NCI-H526 (cell line): ENCODE data around the gene MAN1C1.
"Not testable (repeated sequence)": the region's sequence is repeated elsewhere in the genome, so short reads cannot be mapped to it uniquely, and the experiment has no call there.

ENCODE experiments used
- DNase-seq, 2 experiments: peaks; one replicate each; lab custom pipeline; 2025; lab: John Stamatoyannopoulos, UW

Gene MAN1C1

DNA sequence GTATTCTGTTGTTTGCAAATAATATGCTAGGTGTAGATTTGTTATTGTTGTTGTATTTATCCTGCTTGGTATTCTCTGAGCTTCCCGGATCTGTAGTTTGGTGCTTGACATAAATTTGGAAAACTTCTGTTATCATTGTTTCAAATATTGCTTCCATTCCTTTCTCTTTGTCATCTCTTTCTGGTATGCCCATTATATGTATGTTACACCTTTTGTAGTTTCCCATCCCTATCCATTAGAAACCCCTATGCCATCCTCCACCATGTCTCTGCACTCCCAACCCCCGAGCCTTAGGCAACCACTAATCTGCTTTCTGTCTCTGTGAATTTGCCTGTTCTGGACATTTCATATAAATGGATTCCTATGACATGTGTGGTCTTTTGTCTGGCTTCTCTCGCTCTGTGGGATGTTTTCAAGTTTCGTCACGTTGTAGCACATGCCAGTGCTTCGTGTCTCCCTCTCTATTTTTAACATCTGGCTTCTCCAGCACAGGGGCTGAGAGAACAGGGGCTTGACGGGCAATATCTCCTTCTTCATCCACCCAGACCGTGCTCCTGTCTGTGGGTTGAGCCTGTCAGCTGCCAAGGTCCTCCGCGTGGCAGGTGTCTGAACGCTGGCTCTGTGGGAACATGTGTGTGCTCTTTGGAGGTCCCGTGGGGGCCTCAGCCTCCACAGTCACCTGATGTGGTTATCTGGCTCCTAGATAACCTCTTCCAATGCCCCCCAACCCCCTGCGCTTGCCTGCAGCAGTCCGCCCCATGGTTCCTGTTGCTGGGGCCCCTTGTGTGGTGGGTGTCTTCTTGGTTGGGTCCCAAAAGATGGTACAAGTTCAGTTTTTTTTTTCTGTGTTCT, 32.8 kb upstream of the MAN1C1 start:
- no peak for DNase-seq

DNA sequence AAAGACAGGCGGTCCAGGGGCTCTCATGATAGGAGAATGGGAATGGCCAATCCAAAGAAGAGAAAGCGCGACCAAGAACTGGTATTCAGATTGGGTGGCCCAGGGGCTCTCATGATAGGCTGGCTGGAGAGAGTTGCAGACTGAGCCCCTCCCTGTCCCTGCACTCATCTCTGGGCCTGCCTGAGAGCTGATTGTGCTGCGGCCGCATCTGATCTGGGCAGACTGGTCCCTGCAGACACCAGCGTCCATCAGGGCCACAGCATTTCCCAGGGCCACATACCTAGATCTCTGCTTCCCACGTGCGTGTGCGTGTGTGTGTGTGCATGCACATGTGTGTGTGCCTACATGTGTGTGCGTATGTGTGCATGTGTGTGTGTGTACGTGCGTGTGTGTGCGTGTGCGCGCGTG, 30.4 kb upstream of the MAN1C1 start:
- DNase-seq = no peak

DNA sequence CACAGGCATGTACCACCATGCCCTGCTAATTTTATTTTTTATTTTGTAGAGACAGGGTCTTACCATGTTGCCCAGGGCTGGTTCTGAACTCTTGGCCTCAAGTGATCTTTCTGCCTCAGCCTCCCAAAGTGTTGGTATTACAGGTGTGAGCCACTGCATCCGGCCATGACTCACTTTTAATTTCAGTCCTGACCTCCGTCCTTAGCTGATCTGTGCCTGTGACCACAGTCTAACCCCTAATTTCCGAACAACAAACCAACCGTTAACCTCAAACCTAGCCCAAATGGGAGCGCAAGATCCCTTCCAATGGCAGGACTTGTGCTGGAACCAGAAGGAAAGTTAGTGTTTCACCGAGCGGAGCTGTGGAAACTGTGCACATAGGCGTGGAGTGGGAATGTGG, 29.3 kb upstream of the MAN1C1 start:
- DNase-seq = no peak

- DNase-seq = not testable (repeated sequence)
Observed at GRCh38 chr1:25588224-25588623, 28.4 kb upstream of the MAN1C1 start.

DNA sequence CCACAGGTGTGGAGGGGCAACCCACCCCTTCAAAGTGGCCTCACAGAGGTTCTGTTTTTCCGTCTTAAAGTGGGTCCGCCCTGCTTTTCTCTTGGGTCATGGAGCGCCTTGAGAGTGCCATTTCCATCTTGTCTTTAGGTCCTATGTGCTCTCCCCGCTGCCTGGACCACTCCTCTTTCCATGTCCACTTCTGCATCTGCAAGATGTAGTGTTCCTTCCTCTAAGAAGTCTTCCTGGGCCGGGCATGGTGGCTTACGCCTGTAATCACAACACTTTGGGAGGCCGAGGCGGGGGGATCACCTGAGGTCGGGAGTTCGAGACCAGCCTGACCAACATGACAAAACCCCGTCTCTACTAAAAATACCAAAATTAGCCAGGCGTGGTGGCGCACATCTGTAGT, 27.8 kb upstream of the MAN1C1 start:
- DNase-seq = not testable (repeated sequence)

DNA sequence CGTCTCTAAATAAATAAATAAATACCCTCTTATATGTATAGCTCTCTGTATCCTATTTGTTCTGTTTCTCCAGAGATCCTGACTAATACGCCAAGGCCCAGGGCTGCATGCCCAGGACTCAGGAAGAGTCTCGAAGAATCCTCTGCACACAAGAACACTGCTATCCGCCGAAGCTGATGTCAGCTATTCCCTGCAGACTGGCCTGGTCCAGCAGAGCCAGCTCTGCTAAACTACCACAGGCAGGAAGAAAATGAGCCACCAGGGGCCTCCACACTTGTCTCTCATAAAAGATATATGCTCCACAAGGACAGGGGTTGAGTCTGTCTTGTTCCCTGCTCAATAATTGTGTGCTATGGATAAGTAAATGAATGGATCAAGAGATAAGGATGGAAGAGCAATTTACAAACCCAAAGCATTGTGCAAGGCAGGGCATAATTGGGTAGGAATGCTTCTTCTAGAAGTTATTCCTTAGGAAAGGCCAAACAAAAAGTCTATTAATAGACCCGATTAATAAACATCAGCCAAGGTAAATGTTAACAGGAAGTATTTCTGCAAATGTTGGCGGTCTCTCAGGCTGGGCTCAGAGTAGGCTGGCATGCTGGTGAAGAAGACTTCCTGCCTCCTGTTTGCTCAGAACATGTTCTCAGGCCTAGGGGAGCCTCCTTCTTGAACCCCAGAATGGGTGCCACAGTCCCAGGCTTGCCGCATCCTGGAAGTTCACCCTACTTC, 26.3 kb upstream of the MAN1C1 start:
- peak in 1 of 2 experiments; percentile 30 for DNase-seq

- no peak for DNase-seq
Observed at GRCh38 chr1:25593861-25594260, 22.7 kb upstream of the MAN1C1 start.

DNA sequence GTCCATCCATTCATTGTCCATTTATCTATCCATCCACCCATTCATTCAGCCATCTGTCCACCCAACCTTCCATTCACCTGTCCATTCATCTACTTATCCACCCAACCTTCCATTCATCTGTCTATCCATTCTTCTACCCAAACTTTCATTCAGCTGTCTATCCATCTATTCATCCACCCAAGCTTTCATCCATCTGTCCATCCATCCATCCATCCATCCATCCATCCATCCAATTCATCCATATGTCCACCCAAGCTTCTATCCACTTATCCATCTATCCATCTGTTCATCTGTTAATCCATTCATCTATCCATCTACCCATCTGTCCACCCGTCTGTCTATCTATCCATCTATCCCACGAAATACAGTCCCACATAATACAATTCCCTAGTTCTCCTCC, 21.6 kb upstream of the MAN1C1 start:
- no peak for DNase-seq

GRCh38 chr1:25596641-25597040, 19.9 kb upstream of the MAN1C1 start:
- not testable (repeated sequence) for DNase-seq

GRCh38 chr1:25598879-25599278, 17.7 kb upstream of the MAN1C1 start:
- DNase-seq = no peak

DNA sequence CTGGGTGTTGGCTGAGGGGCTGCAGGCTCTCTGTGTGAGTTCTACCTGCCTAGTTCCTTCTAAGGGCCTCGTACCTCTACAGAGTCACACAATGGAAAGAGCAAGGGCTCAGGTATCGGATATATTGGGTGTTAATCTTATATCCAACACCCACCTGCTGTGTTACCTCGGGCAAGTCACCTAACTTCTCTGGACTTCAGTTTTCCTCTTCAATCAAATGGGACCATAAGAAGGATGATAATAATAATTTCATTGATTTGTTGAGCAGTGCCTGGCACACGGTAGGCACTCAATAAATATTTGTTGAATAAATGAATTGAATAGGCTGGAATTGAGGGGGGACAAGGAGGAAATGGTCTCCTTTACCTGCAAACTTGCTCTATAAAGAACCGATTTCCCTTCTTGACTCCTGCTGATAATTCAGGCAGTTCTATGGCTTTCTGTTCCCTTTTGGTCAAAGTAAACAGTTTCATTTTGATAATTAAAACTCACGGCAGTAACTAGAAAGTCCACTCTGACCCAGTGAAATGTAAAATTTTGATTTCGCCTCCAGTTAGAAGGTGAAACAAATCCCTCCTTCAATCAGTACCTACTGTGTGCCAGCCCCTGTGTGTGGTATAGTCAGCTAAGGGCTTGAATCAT, 16.5 kb upstream of the MAN1C1 start:
- no peak for DNase-seq

DNA sequence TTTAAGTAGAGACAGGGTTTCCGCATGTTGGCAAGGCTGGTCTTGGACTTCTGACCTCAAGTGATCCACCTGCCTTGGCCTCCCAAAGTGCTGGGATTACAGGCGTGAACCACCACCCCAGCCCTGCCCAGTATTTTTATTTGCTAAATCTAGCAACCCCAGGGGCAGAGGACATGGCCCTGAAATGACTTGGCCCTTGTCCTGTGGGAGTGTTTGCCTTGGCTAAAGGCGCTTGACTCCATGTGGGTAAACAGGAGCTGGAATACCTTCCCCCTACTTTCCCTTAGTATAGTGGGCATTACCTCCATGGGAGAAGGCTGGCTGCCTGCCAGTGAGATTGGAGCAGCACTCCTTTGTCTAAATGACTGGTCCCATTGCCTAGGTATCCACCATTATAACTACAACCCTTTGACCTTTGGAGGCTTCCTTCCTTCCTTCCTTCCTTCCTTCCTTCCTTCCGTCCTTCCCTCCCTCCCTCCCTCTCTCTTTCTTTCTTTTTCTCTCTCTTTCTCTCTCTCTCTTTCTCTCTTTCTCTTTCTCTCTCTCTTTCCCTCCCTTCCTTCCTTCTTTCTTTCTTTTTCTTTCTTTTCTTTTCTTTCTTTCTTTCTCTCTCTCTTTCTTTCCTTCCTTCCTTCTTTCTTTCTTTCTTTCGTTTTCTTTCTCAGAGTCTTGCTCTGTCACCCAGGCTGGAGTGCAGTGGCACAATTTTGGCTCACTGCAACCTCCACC, 15.5 kb upstream of the MAN1C1 start:
- DNase-seq = not testable (repeated sequence)

DNA sequence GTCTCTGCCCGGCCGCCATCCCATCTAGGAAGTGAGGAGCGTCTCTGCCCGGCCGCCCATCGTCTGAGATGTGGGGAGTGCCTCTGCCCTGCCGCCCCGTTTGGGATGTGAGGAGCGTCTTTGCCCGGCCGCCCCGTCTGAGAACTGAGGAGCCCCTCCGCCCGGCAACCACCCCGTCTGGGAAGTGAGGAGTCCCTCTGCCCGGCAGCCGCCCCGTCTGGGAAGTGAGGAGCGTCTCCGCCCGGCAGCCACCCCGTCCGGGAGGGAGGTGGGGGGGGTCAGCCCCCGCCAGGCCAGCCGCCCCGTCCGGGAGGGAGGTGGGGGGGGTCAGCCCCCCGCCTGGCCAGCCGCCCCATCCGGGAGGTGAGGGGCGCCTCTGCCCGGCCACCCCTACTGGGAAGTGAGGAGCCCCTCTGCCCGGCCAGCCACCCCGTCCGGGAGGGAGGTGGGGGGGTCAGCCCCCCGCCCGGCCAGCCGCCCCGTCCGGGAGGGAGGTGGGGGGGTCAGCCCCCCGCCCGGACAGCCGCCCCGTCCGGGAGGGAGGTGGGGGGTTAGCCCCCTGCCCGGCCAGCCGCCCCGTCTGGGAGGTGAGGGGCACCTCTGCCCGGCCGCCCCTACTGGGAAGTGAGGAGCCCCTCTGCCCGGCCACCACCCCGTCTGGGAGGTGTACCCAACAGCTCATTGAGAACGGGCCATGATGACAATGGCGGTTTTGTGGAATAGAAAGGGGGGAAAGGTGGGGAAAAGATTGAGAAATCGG, 12.6 kb upstream of the MAN1C1 start:
- DNase-seq = not testable (repeated sequence)

DNA sequence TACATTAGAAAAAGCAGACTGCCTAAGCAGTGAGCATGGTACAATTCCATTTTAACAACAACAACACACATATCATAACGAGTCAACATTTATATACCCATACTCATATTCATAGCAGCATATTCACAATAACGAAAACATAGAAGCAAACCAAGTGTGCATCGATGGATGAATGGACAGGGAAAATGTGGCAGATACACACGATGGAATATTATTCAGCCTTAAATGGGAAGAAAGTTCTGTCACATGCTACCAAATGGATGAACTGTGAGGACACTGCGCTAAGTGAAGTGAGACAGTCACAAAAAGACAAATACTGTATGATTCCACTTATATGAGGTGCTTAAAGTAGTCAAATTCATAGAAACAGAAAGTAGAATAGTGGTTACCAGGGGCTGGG, 9.5 kb upstream of the MAN1C1 start:
- DNase-seq = no peak

DNA sequence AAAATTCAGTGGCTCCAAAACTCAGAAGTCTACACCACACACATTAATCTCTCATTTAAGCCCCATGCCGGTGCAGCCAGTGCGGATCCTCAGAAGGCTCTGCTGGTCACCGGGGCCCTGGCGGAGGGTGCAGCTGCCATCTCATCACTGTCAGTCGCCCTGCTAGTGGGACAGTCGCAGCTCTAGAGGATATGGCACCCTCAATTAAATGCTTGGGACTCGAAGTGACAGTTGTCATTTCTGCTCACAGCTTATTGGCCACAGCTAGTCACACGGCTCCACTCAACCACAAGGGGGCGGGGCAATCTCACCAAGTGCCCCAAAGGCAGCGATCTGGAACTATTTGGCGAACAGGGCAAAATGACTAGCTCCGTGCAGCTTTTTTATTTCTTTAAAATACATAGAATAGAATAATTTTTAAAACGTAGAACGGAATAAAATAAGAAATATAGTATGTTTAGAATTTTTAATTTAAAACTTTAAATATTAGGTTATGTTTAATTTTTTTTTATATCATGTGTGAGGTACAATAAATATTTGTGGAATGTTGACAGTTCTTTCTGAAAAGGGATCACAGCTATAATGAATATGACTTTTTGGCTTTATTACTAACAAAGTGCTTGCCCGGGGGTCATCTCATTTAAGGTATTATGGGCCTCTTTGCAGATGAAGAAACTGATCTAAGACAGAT, 8.0 kb upstream of the MAN1C1 start:
- DNase-seq = peak; percentile 62 to 88

GRCh38 chr1:25609921-25610320, 6.7 kb upstream of the MAN1C1 start:
- DNase-seq = no peak

GRCh38 chr1:25610822-25611630, 5.6 kb upstream of the MAN1C1 start:
- DNase-seq = no peak

DNA sequence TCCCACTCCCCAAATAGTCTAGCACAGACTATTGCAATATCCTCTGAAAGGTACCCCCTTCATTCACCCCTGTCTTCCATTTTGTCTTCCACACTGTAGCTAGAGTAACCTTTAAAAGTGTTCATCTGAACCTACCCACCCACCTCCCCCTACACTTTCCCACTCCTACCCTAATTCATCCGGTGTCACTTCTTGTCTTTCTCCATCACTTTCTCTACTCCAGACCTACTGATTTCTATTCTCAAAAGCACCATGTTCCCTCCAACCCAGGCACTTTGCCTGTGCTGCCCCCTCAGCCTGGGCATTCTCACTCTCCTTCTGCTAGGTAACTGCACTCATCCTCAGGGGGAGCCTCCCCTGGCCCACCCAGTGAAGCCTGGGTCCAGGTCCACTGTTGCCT, 4.7 kb upstream of the MAN1C1 start:
- DNase-seq = no peak

GRCh38 chr1:25612421-25612820, 4.2 kb upstream of the MAN1C1 start:
- DNase-seq = no peak

DNA sequence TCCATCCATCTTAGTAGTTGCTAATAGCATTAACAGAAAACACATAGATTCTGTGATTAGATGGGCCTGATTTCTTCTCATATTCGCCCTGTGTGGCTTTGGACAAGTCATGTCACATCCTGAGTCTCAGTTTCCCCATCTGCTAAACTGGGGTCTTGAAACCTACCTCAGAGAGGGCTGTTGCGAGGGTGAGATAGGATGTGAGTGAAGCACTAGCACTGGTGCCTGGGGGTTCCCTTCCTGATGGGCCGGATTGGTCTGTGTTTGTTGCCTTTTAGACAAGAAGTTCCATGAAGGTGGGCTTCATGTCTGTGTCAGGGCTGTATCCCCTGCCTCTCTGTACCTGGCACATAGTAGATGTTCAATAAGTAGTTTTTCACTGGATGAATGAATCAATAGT, 3.5 kb upstream of the MAN1C1 start:
- DNase-seq = no peak
